Trophoblast cell (in vitro differentiated cells and primary cell): ENCODE measurements around the gene BEGAIN.
A peak's percentile ranks its signal among the peaks of the same experiment; 100 is the strongest.

Experiments used
- DNase-seq, 2 donors: peaks; one replicate each; pipeline ENCODE4 v3.0.0-alpha.2; 2016
- H2AFZ ChIP-seq: 2 replicates; pipeline ENCODE4 v1.6.1; 2013; ENCODE audit warnings: low read length, moderate library complexity, mild to moderate bottlenecking; ENCODE audit not compliant: insufficient read depth, poor library complexity
- H2AK5ac ChIP-seq: 2 replicates; pipeline ENCODE4 v1.6.1; 2013; ENCODE audit warnings: mild to moderate bottlenecking, low read length
- H2BK120ac ChIP-seq: 2 replicates; pipeline ENCODE4 v1.6.1; 2013; ENCODE audit warnings: low read length, mild to moderate bottlenecking, moderate library complexity; ENCODE audit not compliant: insufficient read depth, poor library complexity
- H2BK12ac ChIP-seq: 2 replicates; pipeline ENCODE4 v1.6.1; 2013; ENCODE audit warnings: mild to moderate bottlenecking, low read length, moderate library complexity
- H2BK5ac ChIP-seq: 2 replicates; pipeline ENCODE4 v1.6.1; 2013; ENCODE audit warnings: low read length, low read depth, moderate library complexity, mild to moderate bottlenecking; ENCODE audit not compliant: poor library complexity
- H3K14ac ChIP-seq: 2 replicates; pipeline ENCODE4 v1.6.1; 2013; ENCODE audit warnings: mild to moderate bottlenecking, low read length
- H3K18ac ChIP-seq: 2 replicates; pipeline ENCODE4 v1.6.1; 2013; ENCODE audit warnings: mild to moderate bottlenecking, low read length
- H3K23ac ChIP-seq: 2 replicates; pipeline ENCODE4 v1.6.1; 2013; ENCODE audit warnings: low read length
- H3K27ac ChIP-seq: 2 replicates; pipeline ENCODE4 v1.5.1; 2013; ENCODE audit warnings: low read depth, mild to moderate bottlenecking, inconsistent platforms, low read length, moderate library complexity
- H3K27me3 ChIP-seq: 2 replicates; pipeline ENCODE4 v1.6.1; 2013; ENCODE audit warnings: inconsistent platforms, mild to moderate bottlenecking, low read length, moderate library complexity; ENCODE audit not compliant: insufficient read depth
- H3K36me3 ChIP-seq, 2 experiments: 1 replicate in 1 of 2; 2 replicates in 1 of 2; pipeline ENCODE4 v1.6.1; 2013; ENCODE audit warnings: low read length in 2 of 2, mild to moderate bottlenecking in 2 of 2, moderate library complexity in 1 of 2; ENCODE audit not compliant: insufficient read depth in 2 of 2, control insufficient read depth in 1 of 2
- H3K4ac ChIP-seq: 2 replicates; pipeline ENCODE4 v1.6.1; 2013; ENCODE audit warnings: low read depth, mild to moderate bottlenecking, low read length, moderate library complexity
- H3K4me1 ChIP-seq, 2 experiments: 1 replicate in 1 of 2; 2 replicates in 1 of 2; pipeline ENCODE4 v1.6.1; 2013; ENCODE audit warnings: low read length in 2 of 2, mild to moderate bottlenecking in 2 of 2, moderate library complexity in 1 of 2; ENCODE audit not compliant: insufficient read depth in 2 of 2, control insufficient read depth in 1 of 2
- H3K4me2 ChIP-seq: 2 replicates; pipeline ENCODE4 v1.6.1; 2013; ENCODE audit warnings: inconsistent platforms, mild to moderate bottlenecking, low read length, moderate library complexity
- H3K4me3 ChIP-seq: 2 replicates; pipeline ENCODE4 v1.5.1; 2013; ENCODE audit warnings: mild to moderate bottlenecking, low read depth, low read length, inconsistent platforms
- H3K79me1 ChIP-seq: one replicate; pipeline ENCODE4 v1.6.1; 2013; ENCODE audit warnings: low read length
- H3K79me2 ChIP-seq: 2 replicates; pipeline ENCODE4 v1.6.1; 2013; ENCODE audit warnings: low read length, mild to moderate bottlenecking; ENCODE audit not compliant: control insufficient read depth, insufficient read depth, poor library complexity
- H3K9ac ChIP-seq: 2 replicates; pipeline ENCODE4 v1.6.1; 2013; ENCODE audit warnings: mild to moderate bottlenecking, low read length
- H3K9me3 ChIP-seq: 2 replicates; pipeline ENCODE4 v1.6.1; 2013; ENCODE audit warnings: low read depth, mild to moderate bottlenecking, control low read depth, inconsistent platforms, low read length; ENCODE audit not compliant: insufficient read depth
- H4K12ac ChIP-seq: 2 replicates; pipeline ENCODE4 v1.6.1; 2013; ENCODE audit warnings: low read depth, mild to moderate bottlenecking, low read length, moderate library complexity
- H4K8ac ChIP-seq: 2 replicates; pipeline ENCODE4 v1.6.1; 2013; ENCODE audit warnings: low read depth, mild to moderate bottlenecking, low read length, moderate library complexity
- H4K91ac ChIP-seq: one replicate; pipeline ENCODE4 v1.6.1; 2013; ENCODE audit warnings: low read depth, mild to moderate bottlenecking, low read length, moderate library complexity
- WGBS: extraction: QIAGEN DNeasy Blood & Tissue Kit; methylation state at CpG from one replicate; pipeline ENCODE4 v1.1.7; 2013; ENCODE audit warnings: missing lambda C conversion rate; ENCODE audit not compliant: insufficient read length, insufficient coverage; ENCODE audit errors: extremely low coverage; 5-methylcytosine and 5-hydroxymethylcytosine counted together

The BEGAIN gene

DNA sequence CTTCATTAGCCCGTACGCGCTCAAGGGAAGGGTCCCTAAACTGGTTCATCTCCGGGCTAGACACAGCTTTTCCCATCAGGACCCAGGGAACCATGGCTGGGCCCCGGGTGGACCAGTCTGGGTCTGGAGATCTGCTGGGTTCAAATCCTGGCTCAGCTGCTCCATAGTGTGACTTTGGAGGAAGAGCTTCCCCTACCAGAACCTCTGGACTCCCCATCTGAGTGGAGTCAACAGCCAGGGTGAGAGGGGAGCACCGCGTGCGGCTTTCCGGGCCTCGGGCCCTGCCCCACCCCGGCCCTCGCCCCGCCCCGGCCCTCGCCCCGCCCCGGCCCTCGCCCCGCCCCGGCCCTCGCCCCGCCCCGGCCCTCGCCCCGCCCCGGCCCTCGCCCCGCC is 41.2 kb downstream of the BEGAIN start:
- WGBS = no CpG with 5 or more reads among the region's 28 CpGs
- Histone ChIP-seq H4K8ac (no peak overlapping the region), H3K23ac (no peak overlapping the region)

GRCh38 chr14:100545359-100545758 is 41.9 kb downstream of the BEGAIN start:
- Histone ChIP-seq H3K36me3 (no peaks in the 10 kb centered on the region), H3K79me1 (no peaks in the 10 kb centered on the region), H3K4me1 (peaks cover 0 to 5% of the 10 kb centered on the region in 2 experiments), H2AFZ (no peak overlapping the region), H3K4me3 (no peak overlapping the region), H3K9ac (no peak overlapping the region), H4K8ac (no peak overlapping the region), H3K14ac (no peak overlapping the region), H2AK5ac (no peak overlapping the region), H3K79me2 (no peaks in the 10 kb centered on the region), H3K27me3 (no peaks in the 10 kb centered on the region), H2BK12ac (no peak overlapping the region), H3K9me3 (peaks cover 1% of the 10 kb centered on the region), H3K4ac (no peak overlapping the region), H3K23ac (no peak overlapping the region), H3K27ac (no peak overlapping the region), H2BK120ac (no peak overlapping the region), H4K91ac (no peak overlapping the region), H2BK5ac (no peak overlapping the region), H3K18ac (no peak overlapping the region), H3K4me2 (no peak overlapping the region), H4K12ac (no peak overlapping the region)
- no CpG with 5 or more reads among the region's 5 CpGs for WGBS
- DNase-seq = no peak

More for the DNA sequence above, 41.2 kb downstream of the BEGAIN start:
- Histone ChIP-seq H3K14ac (no peak overlapping the region), H3K36me3 (no peaks in the 10 kb centered on the region), H2BK5ac (no peak overlapping the region), H3K4me2 (peak overlapping the region; percentile 4), H3K4me1 (peaks cover 0 to 5% of the 10 kb centered on the region in 2 experiments), H2AFZ (no peak overlapping the region), H3K27ac (no peak overlapping the region), H3K9me3 (peaks cover 1% of the 10 kb centered on the region), H2BK120ac (no peak overlapping the region), H2AK5ac (no peak overlapping the region), H3K79me2 (no peaks in the 10 kb centered on the region), H3K27me3 (no peaks in the 10 kb centered on the region), H3K9ac (no peak overlapping the region), H3K18ac (no peak overlapping the region), H4K91ac (no peak overlapping the region), H3K79me1 (no peaks in the 10 kb centered on the region), H3K4me3 (no peak overlapping the region), H3K4ac (no peak overlapping the region), H4K12ac (no peak overlapping the region), H2BK12ac (no peak overlapping the region)
- peak in 1 of 2 donors; percentile 2 for DNase-seq

- Histone ChIP-seq H3K4me1 (peaks cover 0 to 5% of the 10 kb centered on the region in 2 experiments), H2BK120ac (no peak overlapping the region), H4K12ac (no peak overlapping the region), H3K36me3 (no peaks in the 10 kb centered on the region), H3K4me2 (no peak overlapping the region), H3K18ac (no peak overlapping the region), H3K9me3 (peaks cover 1% of the 10 kb centered on the region), H3K27me3 (no peaks in the 10 kb centered on the region), H2BK5ac (no peak overlapping the region), H2BK12ac (no peak overlapping the region), H3K4ac (no peak overlapping the region), H3K79me1 (no peaks in the 10 kb centered on the region), H3K79me2 (no peaks in the 10 kb centered on the region), H2AK5ac (no peak overlapping the region), H4K8ac (no peak overlapping the region), H3K9ac (no peak overlapping the region), H3K4me3 (no peak overlapping the region), H3K14ac (no peak overlapping the region), H3K23ac (no peak overlapping the region), H3K27ac (no peak overlapping the region), H2AFZ (no peak overlapping the region), H4K91ac (no peak overlapping the region)
- WGBS = no CpG with 5 or more reads among the region's 15 CpGs
- DNase-seq = no peak
Observed at GRCh38 chr14:100544506-100545141, 42.6 kb downstream of the BEGAIN start.

DNA sequence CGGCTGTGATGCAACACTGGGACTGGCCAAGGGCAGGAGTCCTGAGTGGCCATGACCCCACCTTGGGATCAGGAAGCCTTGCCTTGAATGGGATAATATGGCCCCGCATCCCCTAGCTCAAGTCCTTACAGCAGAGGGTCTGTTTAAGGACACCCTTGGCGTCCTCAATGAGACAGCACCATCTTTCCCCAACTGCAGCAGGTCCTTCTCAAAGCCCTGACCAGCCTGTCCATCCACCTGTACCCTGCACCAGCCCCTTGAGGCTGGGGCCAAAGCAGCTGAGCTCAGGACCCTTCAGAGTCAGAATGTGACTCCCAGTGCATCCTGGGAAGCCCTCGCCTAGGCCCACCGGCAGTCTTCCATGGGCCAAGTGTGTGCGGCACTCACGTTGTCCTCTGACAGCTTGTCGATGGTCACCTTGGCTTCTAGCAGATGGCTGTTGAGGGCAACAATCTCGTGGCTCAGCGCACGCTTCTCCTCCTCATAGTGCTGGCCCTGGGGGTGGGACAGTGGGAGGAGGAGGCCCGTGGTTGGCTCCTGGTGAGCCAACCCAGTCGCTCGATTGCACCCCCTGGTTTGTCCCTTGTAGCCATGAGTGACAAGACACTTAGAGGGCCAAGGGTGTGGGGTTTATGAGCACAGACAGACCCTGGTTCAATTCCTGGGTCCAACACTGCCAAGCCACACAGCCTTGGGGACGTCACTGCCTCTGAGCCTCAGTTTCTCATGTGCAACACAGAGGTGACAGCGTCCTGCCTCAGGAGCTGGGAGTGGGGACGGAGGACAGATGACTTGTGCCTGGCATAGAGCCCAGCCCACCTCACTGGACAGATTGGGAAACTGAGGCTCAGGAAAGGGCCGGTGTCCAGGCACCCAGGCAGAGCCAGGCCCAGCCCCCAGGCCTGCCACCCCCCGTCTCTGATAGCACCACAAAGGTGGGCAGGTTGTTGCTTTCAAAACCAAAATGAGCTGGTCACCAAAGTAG is 43.5 kb downstream of the BEGAIN start:
- Histone ChIP-seq H3K27ac (no peak overlapping the region), H2BK5ac (no peak overlapping the region), H4K8ac (no peak overlapping the region), H3K4me3 (no peak overlapping the region), H4K91ac (no peak overlapping the region), H2BK12ac (no peak overlapping the region), H3K9ac (no peak overlapping the region), H3K4me2 (no peak overlapping the region), H2BK120ac (no peak overlapping the region), H2AFZ (no peak overlapping the region), H3K4ac (no peak overlapping the region), H3K18ac (no peak overlapping the region), H3K79me1 (no peaks in the 10 kb centered on the region), H3K79me2 (no peaks in the 10 kb centered on the region), H3K9me3 (peaks cover 1% of the 10 kb centered on the region), H4K12ac (no peak overlapping the region), H3K23ac (no peak overlapping the region), H3K14ac (no peak overlapping the region), H2AK5ac (no peak overlapping the region), H3K4me1 (peaks cover 0 to 5% of the 10 kb centered on the region in 2 experiments), H3K36me3 (no peaks in the 10 kb centered on the region), H3K27me3 (no peaks in the 10 kb centered on the region)
- WGBS = no CpG with 5 or more reads among the region's 19 CpGs
- no peak for DNase-seq
